Stimulated activated CD8-positive, alpha-beta memory T cell treated with anti-CD3 and anti-CD28 coated beads, Interleukin-2, amount 100 ng/mL, for 1 hour (primary cell): ENCODE data around the gene ZFAND3.

Experiments used
- DNase-seq, 2 donors: peaks; one replicate each; pipeline ENCODE4 v3.0.0-alpha.2; 2020; ENCODE audit warnings: low read depth in 2 of 2

ZFAND3 gene

GRCh38 chr6:38134704-38135088 lies 315.2 kb downstream of the ZFAND3 start:
- DNase-seq, result no peak

GRCh38 chr6:38136547-38136946 lies 317.0 kb downstream of the ZFAND3 start:
- no peak for DNase-seq

- DNase-seq, result no peak
These were observed 318.2 kb downstream of the ZFAND3 start for GRCh38 chr6:38137608-38138265.

GRCh38 chr6:38138374-38138773 lies 318.8 kb downstream of the ZFAND3 start:
- DNase-seq, result no peak

- no peak for DNase-seq
These were observed 321.6 kb downstream of the ZFAND3 start for GRCh38 chr6:38141085-38141484.

GRCh38 chr6:38141716-38142115 lies 322.2 kb downstream of the ZFAND3 start:
- no peak for DNase-seq

- no peak for DNase-seq
These were observed 322.8 kb downstream of the ZFAND3 start for GRCh38 chr6:38142178-38142902.

- no peak for DNase-seq
These were observed 323.9 kb downstream of the ZFAND3 start for GRCh38 chr6:38143191-38144150.

GRCh38 chr6:38144365-38144945 lies 324.9 kb downstream of the ZFAND3 start:
- no peak for DNase-seq

GRCh38 chr6:38146021-38146733 lies 326.6 kb downstream of the ZFAND3 start:
- DNase-seq, result no peak

GRCh38 chr6:38146734-38147027 lies 327.2 kb downstream of the ZFAND3 start:
- no peak for DNase-seq

- DNase-seq, result no peak
These were observed 329.1 kb downstream of the ZFAND3 start for GRCh38 chr6:38148606-38149005.

- no peak for DNase-seq
These were observed 330.0 kb downstream of the ZFAND3 start for GRCh38 chr6:38149531-38149930.

GRCh38 chr6:38150021-38150420 lies 330.5 kb downstream of the ZFAND3 start:
- no peak for DNase-seq

GRCh38 chr6:38150681-38151296 lies 331.3 kb downstream of the ZFAND3 start:
- DNase-seq, result no peak

- DNase-seq, result no peak
These were observed 332.3 kb downstream of the ZFAND3 start for GRCh38 chr6:38151580-38152500.

GRCh38 chr6:38152620-38153019 lies 333.1 kb downstream of the ZFAND3 start:
- no peak for DNase-seq

- no peak for DNase-seq
These were observed 333.7 kb downstream of the ZFAND3 start for GRCh38 chr6:38153076-38153797.

GRCh38 chr6:38153798-38154345 lies 334.3 kb downstream of the ZFAND3 start:
- no peak for DNase-seq
